ENCODE measurements around the gene GDPD3. TPM values are rescaled to one million over a fixed set of nuclear protein-coding genes. Genes with fewer than 3 reads are reported as not detected.

The GDPD3 gene
- total and polyA plus RNA-seq, 2 of the 13 experiments (the other 11 are each of a cell fraction or from before 2014, with no cell fraction given) = 18.7 to 20.6 TPM

DNA sequence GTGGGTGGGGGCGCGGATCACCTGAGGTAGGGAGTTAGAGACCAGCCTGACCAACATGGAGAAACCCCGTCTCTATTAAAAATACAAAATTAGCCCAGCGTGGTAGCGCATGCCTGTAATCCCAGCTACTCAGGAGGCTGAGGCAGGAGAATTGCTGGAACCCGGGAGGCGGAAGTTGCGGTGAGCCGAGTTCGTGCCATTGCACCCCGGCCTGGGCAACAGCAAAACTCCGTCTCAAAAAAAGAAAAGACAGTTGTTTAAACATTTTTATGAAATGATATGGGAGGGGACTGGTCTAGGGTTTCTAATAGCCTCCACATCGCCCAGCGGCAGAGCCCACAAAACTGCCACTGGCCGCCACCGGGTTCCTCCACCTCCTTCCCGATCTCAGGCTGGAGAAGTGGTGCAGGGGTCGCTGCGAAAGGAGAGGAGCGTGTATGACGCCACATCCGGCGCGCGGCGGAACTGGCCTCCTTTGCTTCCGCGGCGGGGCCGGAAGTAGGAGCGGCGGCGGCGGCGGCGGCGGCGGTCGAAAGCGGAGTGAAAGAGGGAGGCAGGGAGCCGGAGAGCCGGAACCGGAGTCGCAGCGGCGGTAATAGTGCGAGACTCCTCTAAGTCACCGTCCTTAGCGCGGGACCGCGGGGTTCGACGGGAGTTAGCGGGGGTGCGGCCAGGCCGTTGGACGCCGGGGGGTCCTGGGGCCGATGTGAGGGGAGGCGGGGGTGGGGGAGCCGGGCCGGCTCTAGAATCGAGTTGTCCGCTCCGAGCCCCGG lies 37.6 kb downstream of the GDPD3 start, which contains the start of gene PPP4C (continued):
- TF ChIP-seq ZNF639 (CRISPR knock-in tag; conservative IDR thresholded peaks at IDR 0.05) (no peak; the same call in 1 of the 2 replicates), HNRNPUL1 (IDR thresholded peaks at IDR 0.05; ENCODE audit: low read depth, low read length) (no peak), ZNF331 (CRISPR knock-in tag; IDR thresholded peaks at IDR 0.05) (no peak), ZNF44 (CRISPR knock-in tag; IDR thresholded peaks at IDR 0.05) (no peak; the same call in 1 of the 2 replicates), TFAP4 (IDR thresholded peaks at IDR 0.05; ENCODE audit: borderline replicate concordance, low read depth) (peak; percentile 37; the same call in 1 of the 2 replicates), ZFP36 (IDR thresholded peaks at IDR 0.05; ENCODE audit: borderline replicate concordance, low read depth, low read length, partially characterized antibody) (no peak), GABPB1 (CRISPR knock-in tag; IDR thresholded peaks at IDR 0.05) (peak; percentile 98), SNAI1 (CRISPR knock-in tag; IDR thresholded peaks at IDR 0.05; ENCODE audit: borderline replicate concordance) (no peak), SMAD9 (CRISPR knock-in tag; IDR thresholded peaks at IDR 0.05) (no peak), PRMT3 (CRISPR knock-in tag; IDR thresholded peaks at IDR 0.05; ENCODE audit: borderline replicate concordance, low read depth) (no peak), CREM (IDR thresholded peaks at IDR 0.05) (peak; percentile 94), CREM (CRISPR knock-in tag; IDR thresholded peaks at IDR 0.05) (peak; percentile 60), ZBTB21 (CRISPR knock-in tag; IDR thresholded peaks at IDR 0.05) (peak; percentile 95), NR2F2 (IDR thresholded peaks at IDR 0.05; ENCODE audit: borderline replicate concordance, low read depth) (no peak), PHF21A (CRISPR knock-in tag; IDR thresholded peaks at IDR 0.05) (peak; percentile 54; the same call in 1 of the 2 replicates), ZNF224 (CRISPR knock-in tag; IDR thresholded peaks at IDR 0.05) (no peak), NFRKB (IDR thresholded peaks at IDR 0.05) (no peak), ZSCAN20 (CRISPR knock-in tag; IDR thresholded peaks at IDR 0.05; ENCODE audit: borderline replicate concordance) (no peak), YEATS4 (CRISPR knock-in tag; IDR thresholded peaks at IDR 0.05; ENCODE audit: borderline replicate concordance) (peak; percentile 64), SKIL (CRISPR knock-in tag; IDR thresholded peaks at IDR 0.05; ENCODE audit: borderline replicate concordance) (no peak), ZNF839 (CRISPR knock-in tag; IDR thresholded peaks at IDR 0.05; ENCODE audit: borderline replicate concordance) (no peak), RBFOX2 (IDR thresholded peaks at IDR 0.05; ENCODE audit: low read depth, low read length) (peak; percentile 99), ZBTB3 (CRISPR knock-in tag; IDR thresholded peaks at IDR 0.05; ENCODE audit: borderline replicate concordance, low read depth) (no peak), SMARCE1 (IDR thresholded peaks at IDR 0.05; ENCODE audit: borderline replicate concordance) (no peak), ZNF644 (CRISPR knock-in tag; IDR thresholded peaks at IDR 0.05; ENCODE audit: low read depth) (no peak)
- TF ChIP-seq, protein P1, sequence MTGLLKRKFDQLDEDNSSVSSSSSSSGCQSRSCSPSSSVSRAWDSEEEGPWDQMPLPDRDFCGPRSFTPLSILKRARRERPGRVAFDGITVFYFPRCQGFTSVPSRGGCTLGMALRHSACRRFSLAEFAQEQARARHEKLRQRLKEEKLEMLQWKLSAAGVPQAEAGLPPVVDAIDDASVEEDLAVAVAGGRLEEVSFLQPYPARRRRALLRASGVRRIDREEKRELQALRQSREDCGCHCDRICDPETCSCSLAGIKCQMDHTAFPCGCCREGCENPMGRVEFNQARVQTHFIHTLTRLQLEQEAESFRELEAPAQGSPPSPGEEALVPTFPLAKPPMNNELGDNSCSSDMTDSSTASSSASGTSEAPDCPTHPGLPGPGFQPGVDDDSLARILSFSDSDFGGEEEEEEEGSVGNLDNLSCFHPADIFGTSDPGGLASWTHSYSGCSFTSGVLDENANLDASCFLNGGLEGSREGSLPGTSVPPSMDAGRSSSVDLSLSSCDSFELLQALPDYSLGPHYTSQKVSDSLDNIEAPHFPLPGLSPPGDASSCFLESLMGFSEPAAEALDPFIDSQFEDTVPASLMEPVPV (CRISPR knock-in tag; IDR thresholded peaks at IDR 0.05) = no peak

All from HepG2 (cell line).